ENCODE data around the gene FBXO4. TPM values are rescaled to one million over a fixed set of nuclear protein-coding genes. Genes with fewer than 3 reads are reported as not detected.

The FBXO4 gene
- total and polyA plus RNA-seq, 2 experiments from 2014 or later: 0.63 to 0.74 TPM

DNA sequence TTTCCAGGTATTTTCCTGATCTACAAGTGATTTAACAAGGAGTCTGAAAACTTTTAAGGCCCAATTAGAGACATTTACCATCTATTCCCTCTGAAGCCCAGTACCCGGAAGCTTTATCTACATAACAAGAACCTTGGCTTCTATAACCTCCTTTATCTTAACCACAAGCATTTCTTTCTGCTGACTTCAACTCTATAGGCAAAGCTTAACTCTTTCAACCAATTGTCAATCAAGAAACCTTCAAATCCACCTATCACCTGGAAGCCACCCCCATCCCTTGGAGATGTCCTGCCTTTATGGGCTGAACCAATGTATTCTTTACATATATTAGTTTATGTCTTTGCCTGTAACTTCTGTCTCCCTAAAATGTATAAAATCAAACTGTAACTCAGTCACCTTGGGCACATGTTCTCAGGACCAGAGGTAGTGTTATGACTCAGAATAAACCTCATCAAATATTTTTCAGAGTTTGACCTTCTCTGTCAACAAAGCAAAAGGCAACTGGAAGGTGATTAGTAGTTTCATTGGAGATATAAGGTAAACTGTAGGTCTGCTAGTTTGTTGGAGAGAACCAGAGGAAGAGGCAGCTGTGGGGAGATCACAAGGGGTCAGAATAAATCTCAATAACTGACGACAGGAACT, 33.9 kb upstream of the FBXO4 start:
- H3K9me3 Mint-ChIP-seq: peaks cover 34% of the 10 kb centered on the region
- no peak overlapping the region for H3K27ac Mint-ChIP-seq

More for the DNA sequence above, 33.9 kb upstream of the FBXO4 start:
- Histone ChIP-seq H3K27me3 (ENCODE audit: insufficient read depth) (no peaks in the 10 kb centered on the region), H3K4me2 (no peak overlapping the region), H3K4me1 (ENCODE audit: insufficient read depth) (no peaks in the 10 kb centered on the region), H3K36me3 (ENCODE audit: insufficient read depth) (0 out of 2 replicates have a peak, but pooled peaks cover 4% of the 10 kb centered on the region), H3K9me2 (ENCODE audit: insufficient read depth) (0 out of 2 replicates have a peak, but pooled peaks cover 7% of the 10 kb centered on the region), H4K20me1 (replicated peaks; ENCODE audit: insufficient read depth) (no peaks in the 10 kb centered on the region), H2AFZ (no peak overlapping the region), H3K4me3 (no peak overlapping the region), H3F3A (replicated peaks; ENCODE audit: low read depth) (no peaks in the 10 kb centered on the region), H3K79me2 (replicated peaks; ENCODE audit: insufficient read depth) (no peaks in the 10 kb centered on the region), H3K27ac (ENCODE audit: low read depth) (no peak overlapping the region)
- ATAC-seq (no peak), DNase-seq (ENCODE audit: low spot score) (peak; percentile 4)
- Mint-ChIP-seq H3K4me3 (no peak overlapping the region), H3K27me3 (ENCODE audit: insufficient read depth, low read depth, poor library complexity) (peaks cover 3% of the 10 kb centered on the region), H3K4me1 (no peaks in the 10 kb centered on the region), H3K36me3 (ENCODE audit: low read depth) (peaks cover 6% of the 10 kb centered on the region; the same call in 1 of the 3 replicates)
- TF ChIP-seq, protein P1, sequence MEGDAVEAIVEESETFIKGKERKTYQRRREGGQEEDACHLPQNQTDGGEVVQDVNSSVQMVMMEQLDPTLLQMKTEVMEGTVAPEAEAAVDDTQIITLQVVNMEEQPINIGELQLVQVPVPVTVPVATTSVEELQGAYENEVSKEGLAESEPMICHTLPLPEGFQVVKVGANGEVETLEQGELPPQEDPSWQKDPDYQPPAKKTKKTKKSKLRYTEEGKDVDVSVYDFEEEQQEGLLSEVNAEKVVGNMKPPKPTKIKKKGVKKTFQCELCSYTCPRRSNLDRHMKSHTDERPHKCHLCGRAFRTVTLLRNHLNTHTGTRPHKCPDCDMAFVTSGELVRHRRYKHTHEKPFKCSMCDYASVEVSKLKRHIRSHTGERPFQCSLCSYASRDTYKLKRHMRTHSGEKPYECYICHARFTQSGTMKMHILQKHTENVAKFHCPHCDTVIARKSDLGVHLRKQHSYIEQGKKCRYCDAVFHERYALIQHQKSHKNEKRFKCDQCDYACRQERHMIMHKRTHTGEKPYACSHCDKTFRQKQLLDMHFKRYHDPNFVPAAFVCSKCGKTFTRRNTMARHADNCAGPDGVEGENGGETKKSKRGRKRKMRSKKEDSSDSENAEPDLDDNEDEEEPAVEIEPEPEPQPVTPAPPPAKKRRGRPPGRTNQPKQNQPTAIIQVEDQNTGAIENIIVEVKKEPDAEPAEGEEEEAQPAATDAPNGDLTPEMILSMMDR (conservative IDR thresholded peaks at IDR 0.05; ENCODE audit: low read depth in 2 of 2): no peak
- no peak for TF ChIP-seq POLR2AphosphoS5 (IDR thresholded peaks at IDR 0.05; ENCODE audit: low read depth)
- no peak for TF ChIP-seq EZH2phosphoT487 (IDR thresholded peaks at IDR 0.05; ENCODE audit: unreplicated experiment)
- TF ChIP-seq, protein P2, sequence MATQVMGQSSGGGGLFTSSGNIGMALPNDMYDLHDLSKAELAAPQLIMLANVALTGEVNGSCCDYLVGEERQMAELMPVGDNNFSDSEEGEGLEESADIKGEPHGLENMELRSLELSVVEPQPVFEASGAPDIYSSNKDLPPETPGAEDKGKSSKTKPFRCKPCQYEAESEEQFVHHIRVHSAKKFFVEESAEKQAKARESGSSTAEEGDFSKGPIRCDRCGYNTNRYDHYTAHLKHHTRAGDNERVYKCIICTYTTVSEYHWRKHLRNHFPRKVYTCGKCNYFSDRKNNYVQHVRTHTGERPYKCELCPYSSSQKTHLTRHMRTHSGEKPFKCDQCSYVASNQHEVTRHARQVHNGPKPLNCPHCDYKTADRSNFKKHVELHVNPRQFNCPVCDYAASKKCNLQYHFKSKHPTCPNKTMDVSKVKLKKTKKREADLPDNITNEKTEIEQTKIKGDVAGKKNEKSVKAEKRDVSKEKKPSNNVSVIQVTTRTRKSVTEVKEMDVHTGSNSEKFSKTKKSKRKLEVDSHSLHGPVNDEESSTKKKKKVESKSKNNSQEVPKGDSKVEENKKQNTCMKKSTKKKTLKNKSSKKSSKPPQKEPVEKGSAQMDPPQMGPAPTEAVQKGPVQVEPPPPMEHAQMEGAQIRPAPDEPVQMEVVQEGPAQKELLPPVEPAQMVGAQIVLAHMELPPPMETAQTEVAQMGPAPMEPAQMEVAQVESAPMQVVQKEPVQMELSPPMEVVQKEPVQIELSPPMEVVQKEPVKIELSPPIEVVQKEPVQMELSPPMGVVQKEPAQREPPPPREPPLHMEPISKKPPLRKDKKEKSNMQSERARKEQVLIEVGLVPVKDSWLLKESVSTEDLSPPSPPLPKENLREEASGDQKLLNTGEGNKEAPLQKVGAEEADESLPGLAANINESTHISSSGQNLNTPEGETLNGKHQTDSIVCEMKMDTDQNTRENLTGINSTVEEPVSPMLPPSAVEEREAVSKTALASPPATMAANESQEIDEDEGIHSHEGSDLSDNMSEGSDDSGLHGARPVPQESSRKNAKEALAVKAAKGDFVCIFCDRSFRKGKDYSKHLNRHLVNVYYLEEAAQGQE (IDR thresholded peaks at IDR 0.05; ENCODE audit: unreplicated experiment): no peak
- TF ChIP-seq, protein P3, sequence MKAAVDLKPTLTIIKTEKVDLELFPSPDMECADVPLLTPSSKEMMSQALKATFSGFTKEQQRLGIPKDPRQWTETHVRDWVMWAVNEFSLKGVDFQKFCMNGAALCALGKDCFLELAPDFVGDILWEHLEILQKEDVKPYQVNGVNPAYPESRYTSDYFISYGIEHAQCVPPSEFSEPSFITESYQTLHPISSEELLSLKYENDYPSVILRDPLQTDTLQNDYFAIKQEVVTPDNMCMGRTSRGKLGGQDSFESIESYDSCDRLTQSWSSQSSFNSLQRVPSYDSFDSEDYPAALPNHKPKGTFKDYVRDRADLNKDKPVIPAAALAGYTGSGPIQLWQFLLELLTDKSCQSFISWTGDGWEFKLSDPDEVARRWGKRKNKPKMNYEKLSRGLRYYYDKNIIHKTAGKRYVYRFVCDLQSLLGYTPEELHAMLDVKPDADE (IDR thresholded peaks at IDR 0.05): no peak
- TF ChIP-seq JUNB (IDR thresholded peaks at IDR 0.05; ENCODE audit: unreplicated experiment): no peak
- no peak for TF ChIP-seq ZNF331 (CRISPR knock-in tag; IDR thresholded peaks at IDR 0.05; ENCODE audit: low read depth)
- TF ChIP-seq, protein P4, sequence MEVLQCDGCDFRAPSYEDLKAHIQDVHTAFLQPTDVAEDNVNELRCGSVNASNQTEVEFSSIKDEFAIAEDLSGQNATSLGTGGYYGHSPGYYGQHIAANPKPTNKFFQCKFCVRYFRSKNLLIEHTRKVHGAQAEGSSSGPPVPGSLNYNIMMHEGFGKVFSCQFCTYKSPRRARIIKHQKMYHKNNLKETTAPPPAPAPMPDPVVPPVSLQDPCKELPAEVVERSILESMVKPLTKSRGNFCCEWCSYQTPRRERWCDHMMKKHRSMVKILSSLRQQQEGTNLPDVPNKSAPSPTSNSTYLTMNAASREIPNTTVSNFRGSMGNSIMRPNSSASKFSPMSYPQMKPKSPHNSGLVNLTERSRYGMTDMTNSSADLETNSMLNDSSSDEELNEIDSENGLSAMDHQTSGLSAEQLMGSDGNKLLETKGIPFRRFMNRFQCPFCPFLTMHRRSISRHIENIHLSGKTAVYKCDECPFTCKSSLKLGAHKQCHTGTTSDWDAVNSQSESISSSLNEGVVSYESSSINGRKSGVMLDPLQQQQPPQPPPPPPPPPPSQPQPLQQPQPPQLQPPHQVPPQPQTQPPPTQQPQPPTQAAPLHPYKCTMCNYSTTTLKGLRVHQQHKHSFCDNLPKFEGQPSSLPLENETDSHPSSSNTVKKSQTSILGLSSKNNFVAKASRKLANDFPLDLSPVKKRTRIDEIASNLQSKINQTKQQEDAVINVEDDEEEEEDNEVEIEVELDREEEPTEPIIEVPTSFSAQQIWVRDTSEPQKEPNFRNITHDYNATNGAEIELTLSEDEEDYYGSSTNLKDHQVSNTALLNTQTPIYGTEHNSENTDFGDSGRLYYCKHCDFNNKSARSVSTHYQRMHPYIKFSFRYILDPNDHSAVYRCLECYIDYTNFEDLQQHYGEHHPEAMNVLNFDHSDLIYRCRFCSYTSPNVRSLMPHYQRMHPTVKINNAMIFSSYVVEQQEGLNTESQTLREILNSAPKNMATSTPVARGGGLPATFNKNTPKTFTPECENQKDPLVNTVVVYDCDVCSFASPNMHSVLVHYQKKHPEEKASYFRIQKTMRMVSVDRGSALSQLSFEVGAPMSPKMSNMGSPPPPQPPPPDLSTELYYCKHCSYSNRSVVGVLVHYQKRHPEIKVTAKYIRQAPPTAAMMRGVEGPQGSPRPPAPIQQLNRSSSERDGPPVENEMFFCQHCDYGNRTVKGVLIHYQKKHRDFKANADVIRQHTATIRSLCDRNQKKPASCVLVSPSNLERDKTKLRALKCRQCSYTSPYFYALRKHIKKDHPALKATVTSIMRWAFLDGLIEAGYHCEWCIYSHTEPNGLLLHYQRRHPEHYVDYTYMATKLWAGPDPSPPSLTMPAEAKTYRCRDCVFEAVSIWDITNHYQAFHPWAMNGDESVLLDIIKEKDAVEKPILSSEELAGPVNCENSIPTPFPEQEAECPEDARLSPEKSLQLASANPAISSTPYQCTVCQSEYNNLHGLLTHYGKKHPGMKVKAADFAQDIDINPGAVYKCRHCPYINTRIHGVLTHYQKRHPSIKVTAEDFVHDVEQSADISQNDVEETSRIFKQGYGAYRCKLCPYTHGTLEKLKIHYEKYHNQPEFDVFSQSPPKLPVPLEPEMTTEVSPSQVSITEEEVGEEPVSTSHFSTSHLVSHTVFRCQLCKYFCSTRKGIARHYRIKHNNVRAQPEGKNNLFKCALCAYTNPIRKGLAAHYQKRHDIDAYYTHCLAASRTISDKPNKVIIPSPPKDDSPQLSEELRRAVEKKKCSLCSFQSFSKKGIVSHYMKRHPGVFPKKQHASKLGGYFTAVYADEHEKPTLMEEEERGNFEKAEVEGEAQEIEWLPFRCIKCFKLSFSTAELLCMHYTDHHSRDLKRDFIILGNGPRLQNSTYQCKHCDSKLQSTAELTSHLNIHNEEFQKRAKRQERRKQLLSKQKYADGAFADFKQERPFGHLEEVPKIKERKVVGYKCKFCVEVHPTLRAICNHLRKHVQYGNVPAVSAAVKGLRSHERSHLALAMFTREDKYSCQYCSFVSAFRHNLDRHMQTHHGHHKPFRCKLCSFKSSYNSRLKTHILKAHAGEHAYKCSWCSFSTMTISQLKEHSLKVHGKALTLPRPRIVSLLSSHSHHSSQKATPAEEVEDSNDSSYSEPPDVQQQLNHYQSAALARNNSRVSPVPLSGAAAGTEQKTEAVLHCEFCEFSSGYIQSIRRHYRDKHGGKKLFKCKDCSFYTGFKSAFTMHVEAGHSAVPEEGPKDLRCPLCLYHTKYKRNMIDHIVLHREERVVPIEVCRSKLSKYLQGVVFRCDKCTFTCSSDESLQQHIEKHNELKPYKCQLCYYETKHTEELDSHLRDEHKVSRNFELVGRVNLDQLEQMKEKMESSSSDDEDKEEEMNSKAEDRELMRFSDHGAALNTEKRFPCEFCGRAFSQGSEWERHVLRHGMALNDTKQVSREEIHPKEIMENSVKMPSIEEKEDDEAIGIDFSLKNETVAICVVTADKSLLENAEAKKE (CRISPR knock-in tag; IDR thresholded peaks at IDR 0.05): no peak
- TF ChIP-seq EZH2 (IDR thresholded peaks at IDR 0.05; ENCODE audit: low read depth, unreplicated experiment): no peak
- no peak for TF ChIP-seq STAT1 (IDR thresholded peaks at IDR 0.05; ENCODE audit: unreplicated experiment)
- TF ChIP-seq ZNF114 (CRISPR knock-in tag; IDR thresholded peaks at IDR 0.05): no peak

Measured in GM23338 (cell line).